Measurements from ENCODE around the gene FBN1. TPM values are rescaled to one million over a fixed set of nuclear protein-coding genes. Genes with fewer than 3 reads are reported as not detected.

Gene FBN1
- total RNA-seq, 1 donor from 2014 or later: 164 TPM

- no peak for DNase-seq (ENCODE audit: low spot score in 2 of 2)
- H3K4me3 ChIP-seq: no peak overlapping the region
- H3K27ac ChIP-seq: no peak overlapping the region
- intact Hi-C loops (cut with DNase I): loop anchor here (2.0 kb wide), 1 partner anchor 137 kb away; the partner anchor contains the start of gene FBN1
- peaks cover 0 to 6% of the 10 kb centered on the region in 2 donors for H3K4me1 ChIP-seq
- H3K36me3 ChIP-seq: peaks cover 31 to 38% of the 10 kb centered on the region in 2 donors
- no peaks in the 10 kb centered on the region for H3K27me3 ChIP-seq
- no peaks in the 10 kb centered on the region for H3K9me3 ChIP-seq
- TF ChIP-seq CTCF (IDR thresholded peaks at IDR 0.05): peak; percentile 32 to 61 (median 54)
These were observed 138.0 kb downstream of the FBN1 start for GRCh38 chr15:48507416-48508065.

GRCh38 chr15:48505067-48505466, 140.4 kb downstream of the FBN1 start:
- Histone ChIP-seq H3K4me1 (no peaks in the 10 kb centered on the region), H3K36me3 (peaks cover 48 to 52% of the 10 kb centered on the region in 2 donors), H3K9me3 (no peaks in the 10 kb centered on the region), H3K4me3 (no peak overlapping the region), H3K27ac (no peak overlapping the region), H3K27me3 (no peaks in the 10 kb centered on the region)
- intact Hi-C loops (cut with DNase I): no loop called here
- no peak for DNase-seq (ENCODE audit: low spot score in 2 of 2)
- TF ChIP-seq CTCF (IDR thresholded peaks at IDR 0.05): no peak

- H3K27ac ChIP-seq: no peak overlapping the region
- no peaks in the 10 kb centered on the region for H3K27me3 ChIP-seq
- H3K36me3 ChIP-seq: peaks cover 41 to 80% of the 10 kb centered on the region in 2 donors
- no peaks in the 10 kb centered on the region for H3K4me1 ChIP-seq
- intact Hi-C loops (cut with DNase I): no loop called here
- no peak for DNase-seq (ENCODE audit: low spot score in 2 of 2)
- H3K4me3 ChIP-seq: no peak overlapping the region
- no peak for TF ChIP-seq CTCF (IDR thresholded peaks at IDR 0.05)
- no peaks in the 10 kb centered on the region for H3K9me3 ChIP-seq
These were observed 144.3 kb downstream of the FBN1 start for GRCh38 chr15:48501208-48501607.

GRCh38 chr15:48500595-48500994, 144.9 kb downstream of the FBN1 start:
- no peak for TF ChIP-seq CTCF (IDR thresholded peaks at IDR 0.05)
- Histone ChIP-seq H3K27ac (no peak overlapping the region), H3K4me1 (no peaks in the 10 kb centered on the region), H3K4me3 (no peak overlapping the region), H3K9me3 (no peaks in the 10 kb centered on the region), H3K27me3 (no peaks in the 10 kb centered on the region), H3K36me3 (peaks cover 41 to 84% of the 10 kb centered on the region in 2 donors)
- no peak for DNase-seq (ENCODE audit: low spot score in 2 of 2)
- intact Hi-C loops (cut with DNase I): no loop called here

- H3K4me3 ChIP-seq: no peak overlapping the region
- no peaks in the 10 kb centered on the region for H3K4me1 ChIP-seq
- DNase-seq (ENCODE audit: low spot score in 2 of 2): no peak
- H3K27ac ChIP-seq: no peak overlapping the region
- H3K36me3 ChIP-seq: peaks cover 46 to 84% of the 10 kb centered on the region in 2 donors
- no peaks in the 10 kb centered on the region for H3K27me3 ChIP-seq
- no peak for TF ChIP-seq CTCF (IDR thresholded peaks at IDR 0.05)
- intact Hi-C loops (cut with DNase I): loop anchor here (10.0 kb wide), 1 partner anchor 305 kb away; no protein-coding TSS in a partner anchor
- H3K9me3 ChIP-seq: no peaks in the 10 kb centered on the region
These were observed 145.5 kb downstream of the FBN1 start for GRCh38 chr15:48499978-48500377.
